Renal cortical epithelial cell (primary cell): ENCODE results near the gene ESPN. TPM values are rescaled to one million over a fixed set of nuclear protein-coding genes. Genes with fewer than 3 reads are reported as not detected.
"Not testable (repeated sequence)": the region's sequence is repeated elsewhere in the genome, so short reads cannot be mapped to it uniquely, and the experiment has no call there.

Experiments
- DNase-seq: peaks from one replicate; pipeline ENCODE4 v3.0.0-alpha.2; 2011; ENCODE audit warnings: low read depth
- total RNA-seq: library from RNA; depleted of rRNA; stranded (reverse); fragments of >200 nt; gene quantifications from 2 replicates; pipeline ENCODE4 v1.2.3, GENCODE V29; 2014

The ESPN gene
- total RNA-seq, 1 donor from 2014 or later: 0.25 TPM

DNA sequence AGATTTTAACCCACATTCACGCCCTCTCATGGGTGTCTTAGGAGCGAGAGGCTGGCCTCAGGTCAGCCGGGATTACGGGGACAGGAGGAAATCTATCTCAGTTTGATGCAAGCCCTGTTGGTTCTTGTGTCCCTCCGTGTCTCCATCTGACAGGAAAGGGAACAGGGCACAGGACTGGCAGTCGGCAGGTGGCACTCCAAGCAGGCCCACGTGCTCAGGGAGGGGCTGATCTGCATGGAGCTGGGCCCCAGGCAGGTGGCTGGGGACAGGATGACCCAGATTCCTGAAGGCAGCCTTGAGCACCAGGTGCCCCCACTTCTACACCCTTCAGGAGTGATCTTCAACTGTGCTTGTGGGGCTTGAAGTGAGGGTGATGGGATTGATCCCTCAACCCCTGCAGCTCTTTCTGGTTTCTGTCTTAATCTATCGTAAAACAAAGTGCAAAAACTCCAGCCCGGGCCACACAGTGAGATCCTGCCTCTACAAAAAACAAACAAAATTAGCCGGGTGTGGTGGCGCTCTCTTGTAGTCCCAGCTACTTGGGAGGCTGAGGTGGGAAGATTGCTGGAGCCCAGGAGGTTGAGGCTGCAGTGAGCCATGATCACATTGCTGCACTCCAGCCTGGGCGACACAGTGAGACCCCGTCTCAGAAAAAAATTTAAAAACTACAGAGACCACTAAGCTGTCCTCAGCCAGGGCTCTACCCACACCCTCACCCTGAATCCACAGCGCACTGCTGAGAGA lies 58.6 kb downstream of the ESPN start:
- DNase-seq: no peak

DNA sequence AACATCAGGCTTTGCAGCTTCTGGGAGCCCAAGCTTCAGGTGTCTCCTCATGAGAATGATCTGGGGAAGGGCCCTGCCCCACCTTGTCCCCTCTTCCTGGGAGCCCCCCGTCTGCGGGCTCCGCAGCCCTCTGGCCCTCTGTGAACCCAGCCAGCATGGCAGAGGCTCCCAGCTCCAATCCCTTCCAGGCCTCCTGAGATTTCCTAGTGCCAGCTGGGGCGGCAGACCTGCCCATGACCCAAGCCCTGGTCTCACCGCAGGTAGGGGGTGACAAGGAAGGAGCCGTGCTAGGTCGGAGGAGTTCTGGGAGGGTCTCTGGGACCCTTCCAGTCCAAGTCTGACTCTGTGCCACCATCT lies 59.2 kb downstream of the ESPN start:
- no peak for DNase-seq

DNA sequence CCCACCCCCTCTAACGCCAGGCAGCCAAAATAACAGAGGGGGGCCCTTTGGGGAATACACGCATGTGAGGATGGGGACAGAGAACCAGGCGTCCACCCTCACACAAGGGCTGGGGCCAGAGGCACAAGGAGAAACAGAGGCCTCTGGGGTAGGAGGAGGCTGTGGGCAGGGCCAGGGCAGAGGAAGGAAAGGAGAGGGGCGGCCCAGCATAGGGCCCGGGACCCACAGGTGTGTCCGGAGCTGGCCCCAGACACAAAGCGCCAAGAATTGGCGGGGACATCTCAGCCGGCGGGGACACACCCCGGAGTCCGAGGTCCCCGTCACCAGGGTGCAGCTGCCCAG lies 60.2 kb downstream of the ESPN start:
- no peak for DNase-seq

DNA sequence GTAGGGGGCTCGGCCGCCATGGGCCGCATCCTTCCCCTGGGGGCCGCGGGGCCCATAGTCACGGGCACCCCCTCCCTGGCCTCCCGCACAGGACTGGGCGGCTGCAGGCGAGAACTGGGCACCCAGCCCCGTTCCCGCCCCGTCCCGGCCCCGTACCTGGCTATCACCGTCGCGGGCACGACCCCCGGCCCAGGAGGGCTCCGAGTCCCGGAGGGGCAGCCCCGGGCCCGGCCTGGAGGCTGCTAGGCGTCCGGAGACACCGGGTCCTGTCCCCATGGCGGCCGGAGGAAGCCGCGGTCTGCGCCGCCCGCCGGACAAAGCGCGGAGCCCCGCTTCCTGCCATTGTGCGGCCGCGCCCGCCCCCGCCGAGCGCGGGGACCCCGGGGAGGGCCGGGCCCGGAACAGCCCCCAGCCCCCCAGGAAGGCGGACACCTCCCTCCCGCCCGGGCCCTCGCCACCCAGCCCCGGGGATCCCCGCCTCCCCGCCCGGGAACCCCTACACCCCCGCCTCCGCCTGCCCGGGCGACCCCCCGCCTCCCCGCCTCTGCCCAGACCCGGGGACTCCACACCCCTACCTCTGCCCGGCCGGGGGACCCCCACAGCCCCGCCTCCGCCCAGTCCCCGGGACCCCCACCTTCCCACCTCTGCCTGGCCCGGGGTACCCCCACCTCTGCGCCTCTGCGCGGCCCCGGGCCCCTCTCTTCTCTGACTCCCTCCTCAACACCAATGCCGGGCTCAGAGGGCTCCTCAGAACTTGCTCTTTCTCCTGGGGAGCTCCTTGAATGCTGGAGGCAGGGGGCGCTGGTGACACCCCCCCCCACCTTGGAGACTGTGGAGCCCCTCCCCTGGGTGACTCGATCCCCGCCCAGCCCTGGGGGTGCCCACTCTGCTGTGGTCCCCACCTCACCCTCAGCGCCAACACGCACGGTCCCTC lies 60.9 kb downstream of the ESPN start:
- DNase-seq: no peak

DNA sequence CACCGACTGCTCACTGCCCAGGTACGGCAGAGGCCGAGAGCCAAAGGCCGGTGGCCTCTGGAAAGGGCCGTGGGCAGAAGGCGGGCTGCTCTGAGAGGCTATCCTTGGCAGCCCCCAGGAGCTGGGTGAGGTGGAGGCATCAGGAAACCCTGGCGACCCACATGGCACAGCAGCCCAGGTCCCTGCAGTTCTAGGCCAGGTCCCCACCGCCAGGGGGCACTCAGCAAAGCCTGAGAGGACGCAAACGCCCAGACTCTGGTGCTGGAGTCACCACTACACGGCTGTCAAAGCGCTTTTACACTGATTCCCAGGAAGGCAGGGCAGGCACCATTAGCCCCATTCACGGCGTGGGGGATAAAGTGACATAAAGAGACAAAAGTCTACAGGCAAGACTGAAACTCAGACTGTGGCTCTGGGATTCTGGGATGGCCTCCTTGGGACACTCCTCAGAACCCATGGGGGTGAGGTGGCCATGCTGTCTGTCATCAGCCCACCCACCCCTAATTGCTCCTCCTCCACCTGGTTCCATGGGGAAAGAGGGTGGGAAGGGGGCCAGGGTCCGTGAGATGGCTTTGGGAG lies 61.9 kb downstream of the ESPN start:
- DNase-seq: peak; percentile 68

DNA sequence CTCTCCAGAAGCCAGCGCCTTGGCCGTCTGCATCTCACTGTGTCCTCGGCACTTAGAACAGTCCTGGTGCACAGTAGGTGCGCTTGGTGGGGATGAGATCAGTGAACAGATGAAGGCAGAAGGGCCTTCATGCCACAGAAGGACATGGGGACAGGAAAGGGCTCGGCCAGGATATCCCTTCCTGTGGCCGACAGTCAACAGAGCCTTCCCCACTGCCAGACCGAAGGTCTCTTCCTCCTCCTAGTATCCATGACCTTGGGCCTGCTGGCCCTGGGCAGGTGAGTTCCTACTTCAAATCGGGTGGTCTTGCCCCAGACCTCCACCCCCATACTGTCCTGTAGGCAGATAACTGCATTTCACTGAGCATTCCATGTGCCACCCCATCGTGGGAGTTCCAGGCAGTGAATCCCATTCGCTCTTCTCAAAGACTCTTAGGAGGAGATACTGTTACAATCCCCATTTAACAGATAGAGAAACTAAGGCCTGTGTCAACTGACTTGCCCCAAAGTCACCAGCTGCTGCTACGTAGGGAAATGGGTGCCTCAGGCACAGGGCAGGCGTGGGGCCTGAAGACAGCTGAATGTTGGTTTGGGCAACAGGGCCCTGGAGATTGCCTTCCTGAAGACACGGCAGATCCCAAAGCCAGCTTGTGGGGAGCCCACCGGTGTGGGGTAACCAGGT lies 63.4 kb downstream of the ESPN start:
- no peak for DNase-seq

DNA sequence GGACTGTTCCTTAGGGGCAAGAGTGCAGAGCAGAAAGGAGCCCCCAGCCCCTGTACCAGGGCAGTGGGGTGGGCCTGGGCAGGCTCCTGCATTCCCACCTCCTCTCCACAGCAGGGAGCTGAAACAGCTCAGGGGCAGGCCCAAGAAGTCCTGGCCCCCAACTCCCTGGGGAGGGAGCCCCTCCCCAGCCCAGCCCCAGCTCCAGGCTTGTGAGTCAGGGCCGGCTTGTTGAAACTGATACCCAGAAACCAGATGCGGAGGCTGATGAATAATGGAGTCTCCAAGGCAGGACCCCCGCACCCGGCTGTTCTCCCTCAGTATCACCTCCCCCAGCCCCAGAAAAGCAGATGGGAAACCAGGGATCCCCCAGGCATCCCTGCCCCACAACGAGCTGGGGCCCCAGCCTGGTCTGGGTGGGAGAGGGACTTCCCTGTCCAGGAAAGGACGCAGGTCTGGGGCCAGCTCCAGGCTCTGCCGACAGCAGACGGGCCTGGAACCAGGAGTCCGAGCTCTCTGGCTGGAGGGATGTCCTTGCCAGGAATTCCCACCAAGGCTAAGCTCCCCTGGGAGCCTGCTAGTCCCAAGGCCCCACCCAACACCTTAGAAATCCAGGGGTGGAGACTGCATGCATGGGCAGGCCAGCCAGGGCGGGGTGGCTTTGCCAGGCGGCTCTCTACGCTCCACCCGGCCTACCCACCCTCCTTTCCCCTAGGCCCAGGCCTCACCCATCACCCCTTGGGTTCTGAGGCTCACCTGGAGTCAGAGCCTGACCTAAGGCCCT lies 64.2 kb downstream of the ESPN start:
- no peak for DNase-seq

DNA sequence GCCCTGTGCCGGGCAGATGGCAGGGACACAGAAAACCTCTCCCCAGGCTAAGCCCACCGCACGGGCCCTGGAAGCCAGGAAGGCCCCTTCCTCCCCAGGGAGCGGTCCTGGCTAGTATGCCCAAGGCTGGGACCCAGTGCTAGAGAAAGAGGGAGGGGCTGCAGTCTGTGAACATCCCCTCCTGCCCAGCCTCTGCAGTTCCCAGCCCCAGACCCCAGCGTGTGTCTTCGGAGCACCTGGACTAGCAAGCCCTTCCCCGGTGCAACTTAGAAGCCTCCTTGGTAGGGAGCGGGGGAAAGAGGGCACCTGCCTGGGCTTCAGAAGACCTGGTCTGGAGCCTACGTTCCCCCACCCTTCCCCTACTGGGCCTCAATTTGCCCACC lies 64.8 kb downstream of the ESPN start:
- no peak for DNase-seq

DNA sequence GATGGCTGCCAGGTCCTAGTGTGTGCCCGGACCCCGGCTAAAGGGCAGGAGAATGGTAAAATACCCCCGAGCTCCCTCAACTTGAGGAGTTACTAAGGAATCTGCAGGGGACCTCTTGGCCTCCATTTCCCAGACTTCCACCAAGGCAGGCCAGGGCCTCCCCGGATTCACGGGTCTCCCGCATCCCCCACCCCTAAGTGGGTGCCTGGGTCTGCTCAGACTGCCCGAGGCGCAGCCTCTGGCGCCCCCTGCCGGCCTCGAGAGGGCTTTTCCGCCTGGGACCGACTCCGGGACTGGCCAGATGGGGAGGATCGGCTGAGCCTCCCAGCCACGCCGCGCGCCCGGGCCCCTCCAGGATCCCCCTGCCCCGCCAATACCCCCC lies 65.2 kb downstream of the ESPN start:
- peak; percentile 46 for DNase-seq

DNA sequence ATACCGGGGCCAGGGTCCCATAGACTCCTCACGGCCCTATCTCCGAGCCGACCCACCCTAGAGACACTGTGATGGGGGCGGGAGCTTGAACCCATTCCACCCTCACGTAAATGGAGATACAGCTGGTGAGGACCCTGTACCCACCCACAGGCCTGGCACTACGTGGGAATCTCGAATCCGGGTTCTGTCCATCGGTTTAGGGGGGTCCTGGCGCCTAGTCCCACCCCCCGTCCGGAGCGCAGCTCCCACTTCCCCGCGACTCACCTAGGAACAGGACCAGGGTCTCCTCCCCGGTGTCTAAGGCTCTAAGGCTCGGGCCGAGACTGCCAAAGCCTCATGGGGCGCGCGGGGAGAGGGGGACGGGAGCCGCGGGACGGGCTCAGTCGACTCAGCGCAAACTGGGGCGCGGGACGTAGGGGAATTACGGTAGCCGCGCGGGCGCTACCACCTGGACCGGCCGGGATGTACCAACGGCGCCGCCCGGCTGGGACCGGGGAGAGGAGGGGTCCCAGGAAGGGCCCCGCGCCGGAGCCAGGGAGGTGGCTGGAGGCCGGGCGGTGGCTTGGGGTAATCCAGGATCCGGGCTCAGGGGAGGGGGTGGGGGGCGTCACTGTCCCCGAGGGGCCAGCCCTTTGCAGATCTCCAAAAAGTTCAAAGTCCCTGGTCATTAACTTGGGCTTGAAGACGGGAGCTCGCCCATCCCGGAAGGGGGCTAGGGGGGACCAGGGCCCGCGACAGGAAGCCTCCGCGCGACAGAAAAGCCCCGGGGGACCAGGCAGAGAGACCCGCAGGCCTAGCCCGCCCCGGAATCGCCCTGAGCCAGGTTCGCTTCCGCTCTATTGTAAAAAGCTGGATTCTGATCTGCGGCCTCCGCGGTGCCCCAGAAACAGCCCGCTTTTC lies 65.9 kb downstream of the ESPN start:
- peak; percentile 35 for DNase-seq

DNA sequence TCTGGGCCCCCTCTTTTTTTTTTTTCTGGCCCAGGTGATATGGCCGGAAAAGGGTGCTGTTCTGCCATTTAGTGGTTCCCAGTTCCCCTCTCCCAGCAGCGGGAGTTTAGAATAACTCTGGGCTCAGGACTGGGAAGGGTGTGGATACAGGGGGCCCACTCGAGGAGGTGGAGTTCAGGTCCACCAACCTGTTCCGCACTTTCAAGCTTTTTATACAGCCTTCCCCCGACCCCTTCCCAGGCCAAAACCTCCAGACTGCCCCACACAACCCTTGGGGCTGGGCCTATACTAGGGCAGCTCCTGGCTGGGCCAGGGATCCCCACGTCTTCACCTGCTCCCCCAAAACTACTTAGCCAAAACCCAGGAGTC lies 66.5 kb downstream of the ESPN start:
- no peak for DNase-seq

DNA sequence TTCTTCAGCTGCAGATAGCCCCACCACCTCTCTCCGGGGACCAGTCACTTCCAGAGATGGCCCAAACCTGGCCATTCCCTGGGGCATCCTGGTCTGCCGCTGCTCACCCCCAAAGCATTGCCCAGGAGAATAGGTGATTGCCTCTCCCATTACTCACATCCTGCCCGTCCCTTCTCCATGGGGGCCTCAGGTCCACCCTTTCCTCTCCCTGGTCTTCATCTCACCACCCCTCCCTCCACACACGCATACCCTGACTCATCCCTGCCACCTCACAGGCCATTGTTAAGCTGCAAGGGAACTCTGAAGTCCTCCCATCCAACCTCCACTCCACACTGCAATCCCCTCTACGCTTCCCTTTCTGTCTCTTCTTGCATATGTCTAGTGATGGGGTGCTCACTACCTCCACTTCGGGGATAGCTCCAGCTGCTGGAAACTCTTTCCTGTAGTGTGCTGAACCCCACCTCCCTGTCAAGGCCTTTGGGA lies 66.9 kb downstream of the ESPN start, which contains the start of gene PLEKHG5:
TSS of gene PLEKHG5 (minus strand) at position 188 of the 483 bp plus-strand sequence. CDS start 14,096 bp downstream, outside the sequence.
- DNase-seq: peak; percentile 83

DNA sequence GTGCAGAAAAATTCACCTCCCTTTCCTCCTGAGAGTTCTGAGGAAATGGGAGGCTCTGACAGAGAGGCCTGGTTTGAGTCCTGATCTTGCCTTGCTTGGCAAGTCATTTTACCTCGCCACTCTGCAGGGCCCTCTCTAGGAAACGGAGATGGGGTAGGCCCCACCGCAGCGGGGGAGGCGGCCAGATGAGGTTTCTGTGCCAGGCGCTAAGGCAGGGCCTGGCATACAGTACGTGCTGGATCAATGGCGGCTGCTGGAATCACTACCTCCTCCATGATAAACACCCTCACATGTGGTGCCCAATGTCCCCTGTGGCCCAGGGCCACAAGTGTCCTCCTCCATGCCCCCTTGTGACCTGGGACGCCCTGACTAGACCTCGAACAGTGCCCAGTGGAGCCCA lies 67.4 kb downstream of the ESPN start:
- DNase-seq: no peak

DNA sequence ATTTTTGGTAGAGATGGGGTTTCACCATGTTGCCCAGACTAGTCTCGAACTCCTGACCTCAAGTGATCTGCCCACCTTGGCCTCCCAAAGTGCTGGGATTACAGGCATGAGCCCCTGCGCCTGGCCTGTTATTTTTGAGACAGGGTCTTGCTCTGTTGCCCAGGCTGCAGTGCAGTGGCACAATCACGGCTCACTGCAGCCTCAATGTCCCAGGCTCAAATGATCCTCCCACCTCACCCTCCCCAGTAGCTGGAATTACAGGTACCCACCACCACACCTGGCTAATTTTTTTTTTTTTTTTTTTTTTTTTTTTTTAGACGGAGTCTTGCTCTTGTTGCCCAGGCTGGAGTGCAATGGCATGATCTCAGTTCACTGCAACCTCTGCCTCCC lies 69.3 kb downstream of the ESPN start:
- not testable (repeated sequence) for DNase-seq

DNA sequence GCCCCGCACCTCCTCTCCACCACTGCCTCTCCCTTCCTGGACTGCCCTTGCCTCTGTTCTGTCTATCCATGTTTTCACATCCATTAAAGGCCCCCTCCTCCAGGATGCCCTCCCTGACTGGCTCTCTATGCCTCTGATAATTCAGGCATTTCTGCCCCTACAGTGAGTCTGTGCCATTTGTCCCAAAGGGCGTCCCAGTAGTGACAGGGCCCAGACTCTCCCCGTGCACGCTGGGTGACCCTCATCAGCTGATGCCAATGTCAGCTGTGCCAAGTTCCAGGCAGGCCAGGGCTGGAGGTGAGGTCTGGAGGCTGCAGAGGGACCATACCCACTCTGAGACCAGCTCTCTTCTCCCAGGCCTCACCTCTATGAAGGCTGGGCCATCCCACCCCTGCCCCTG lies 70.1 kb downstream of the ESPN start:
- DNase-seq: no peak

DNA sequence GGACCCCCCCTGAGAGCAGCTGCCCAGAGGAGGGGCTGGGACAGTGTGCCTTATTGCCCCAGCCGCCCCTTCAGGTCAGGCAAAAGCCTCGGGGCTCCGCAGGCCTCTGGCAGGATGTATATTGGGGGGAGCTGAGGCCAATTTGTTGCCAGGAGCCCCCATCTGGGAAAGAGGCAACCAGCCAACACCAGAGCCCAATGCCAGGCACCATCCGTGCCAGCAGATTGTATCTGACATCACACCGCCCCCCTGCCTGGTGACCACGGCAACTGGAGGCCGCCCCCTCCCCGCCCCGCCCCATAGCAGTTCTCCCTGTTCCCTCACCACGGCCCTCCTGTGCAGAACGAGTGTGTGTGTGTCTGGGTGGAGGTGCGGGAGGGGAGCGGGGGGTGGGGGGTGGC lies 70.5 kb downstream of the ESPN start:
- DNase-seq: no peak

DNA sequence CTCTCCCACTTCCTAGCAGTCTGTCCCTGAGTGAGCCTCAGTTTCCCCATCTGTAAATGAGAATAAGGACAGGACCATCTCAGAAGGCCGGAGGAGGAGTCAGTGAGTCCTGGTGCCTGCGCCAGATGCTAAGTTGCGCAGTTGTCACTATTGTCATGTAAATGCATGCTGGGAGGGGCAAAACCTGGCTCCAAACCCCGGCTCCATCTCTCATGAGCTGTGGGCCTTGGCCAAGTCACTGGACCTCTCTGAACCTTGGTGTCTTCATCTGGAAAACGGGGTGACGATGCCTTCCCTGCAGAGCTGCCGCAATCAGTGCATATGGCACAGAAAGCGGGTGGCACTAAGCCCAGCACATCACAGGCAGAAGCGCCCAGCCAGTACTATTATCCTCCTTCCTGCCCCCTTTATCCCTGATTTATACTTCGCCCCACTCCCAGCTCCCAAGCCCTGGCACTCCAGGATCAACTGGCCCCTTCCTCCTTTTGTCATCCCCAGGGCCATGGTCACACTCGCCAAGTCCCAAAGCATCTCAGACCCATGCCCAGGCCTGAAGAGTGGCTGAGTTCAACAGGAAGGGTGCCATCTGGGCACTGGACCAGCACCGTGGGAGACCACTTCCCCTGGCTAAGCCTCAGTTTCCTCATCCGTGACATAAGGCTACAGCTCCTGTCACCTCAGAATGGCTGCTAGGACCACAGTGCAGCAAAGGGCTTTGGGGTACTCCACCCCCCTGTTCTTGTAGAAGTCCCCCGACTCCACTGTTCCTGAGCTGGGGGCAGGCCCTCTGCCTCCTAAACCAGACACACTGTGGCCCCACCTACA lies 71.2 kb downstream of the ESPN start:
- no peak for DNase-seq

DNA sequence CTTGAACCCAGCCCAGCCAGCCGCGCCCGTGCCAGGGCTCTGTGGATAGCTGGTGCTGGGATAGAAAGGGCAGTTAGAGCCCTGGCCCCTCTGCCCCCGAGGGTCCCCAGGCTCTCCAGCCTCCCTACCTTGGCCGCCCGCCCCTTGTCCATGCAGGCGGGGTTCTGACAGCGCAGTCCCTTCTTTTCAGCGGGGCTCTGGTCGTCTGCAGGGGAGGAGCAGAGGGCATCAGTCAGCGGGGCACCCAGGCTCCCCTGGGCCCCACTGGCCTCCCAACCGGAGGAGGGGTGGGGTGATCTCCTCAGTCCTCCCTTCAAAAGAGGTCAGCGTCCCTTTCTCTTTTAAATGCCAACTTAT lies 71.8 kb downstream of the ESPN start:
- DNase-seq: no peak

DNA sequence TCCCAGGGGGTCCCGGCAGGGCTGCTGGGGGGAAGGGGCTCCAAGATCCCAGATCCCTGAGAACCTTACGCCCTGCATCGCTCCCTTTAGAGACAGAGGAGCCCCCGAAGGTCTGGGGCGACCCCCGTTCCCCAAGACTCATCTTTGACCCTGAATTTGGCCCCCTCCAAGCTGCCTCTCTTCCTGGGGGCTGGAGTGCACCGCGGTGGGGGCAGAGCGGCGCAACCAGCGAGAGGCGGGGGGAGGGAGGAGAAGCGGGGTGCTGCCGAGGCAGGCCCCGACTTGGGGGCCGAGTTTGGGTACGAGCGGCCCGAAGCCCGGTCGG lies 72.3 kb downstream of the ESPN start:
- no peak for DNase-seq
